Erythroblast (primary cell): ENCODE measurements around the gene CDK2AP2.

Experiments used
- GATA1 ChIP-seq: IDR thresholded peaks from 2 replicates; pipeline ENCODE4 v1.6.1; 2011; ENCODE audit warnings: low read depth, mild to moderate bottlenecking, control low read depth, low read length, moderate library complexity
- POLR2A ChIP-seq: IDR thresholded peaks from 2 replicates; pipeline ENCODE4 v1.6.1; 2011; ENCODE audit warnings: mild to moderate bottlenecking, low read length

- no peak for TF ChIP-seq POLR2A
- no peak for TF ChIP-seq GATA1
Observed at GRCh38 chr11:67524480-67524808, 16.5 kb upstream of the CDK2AP2 start.
